ENCODE results near the gene MIF.
"Not testable (repeated sequence)": the region's sequence is repeated elsewhere in the genome, so short reads cannot be mapped to it uniquely, and the experiment has no call there.

MIF gene

GRCh38 chr22:23893945-23894709, at the start of gene MIF:
TSS of gene MIF (plus strand) at chr22:23894383. CDS start at chr22:23894475, 92 bp downstream.
- DNase-seq (ENCODE audit: low read depth in 3 of 3), result peak; percentile 91 to 97 (median 96)

GRCh38 chr22:23844739-23845202, 49.4 kb upstream of the MIF start:
- DNase-seq (ENCODE audit: low read depth in 3 of 3), result no peak

- DNase-seq (ENCODE audit: low read depth in 3 of 3), result no peak
Observed at GRCh38 chr22:23845265-23846080, 48.7 kb upstream of the MIF start.

GRCh38 chr22:23846081-23846469, 48.1 kb upstream of the MIF start:
- no peak for DNase-seq (ENCODE audit: low read depth in 3 of 3)

GRCh38 chr22:23847310-23847920, 46.8 kb upstream of the MIF start:
- no peak for DNase-seq (ENCODE audit: low read depth in 3 of 3)

GRCh38 chr22:23847991-23848864, 46.0 kb upstream of the MIF start:
- DNase-seq (ENCODE audit: low read depth in 3 of 3), result no peak

GRCh38 chr22:23849009-23850006, 44.9 kb upstream of the MIF start:
- peak; percentile 70 to 83 (median 72) for DNase-seq (ENCODE audit: low read depth in 3 of 3)

- DNase-seq (ENCODE audit: low read depth in 3 of 3), result no peak
Observed at GRCh38 chr22:23850136-23850611, 44.0 kb upstream of the MIF start.

- DNase-seq (ENCODE audit: low read depth in 3 of 3), result no peak
Observed at GRCh38 chr22:23856721-23857605, 37.2 kb upstream of the MIF start.

GRCh38 chr22:23857606-23858483, 36.3 kb upstream of the MIF start, which contains the start of gene SLC2A11:
TSS of gene SLC2A11 (plus strand) at chr22:23857875. CDS start at chr22:23858000, 125 bp downstream.
- DNase-seq (ENCODE audit: low read depth in 3 of 3), result peak; percentile 78 to 86 (median 83)

- no peak for DNase-seq (ENCODE audit: low read depth in 3 of 3)
Observed at GRCh38 chr22:23858484-23858815, 35.7 kb upstream of the MIF start.

GRCh38 chr22:23859201-23859600, 35.0 kb upstream of the MIF start:
- DNase-seq (ENCODE audit: low read depth in 3 of 3), result no peak

GRCh38 chr22:23860187-23860586, 34.0 kb upstream of the MIF start:
- not testable (repeated sequence) for DNase-seq (ENCODE audit: low read depth in 3 of 3)

- no peak for DNase-seq (ENCODE audit: low read depth in 3 of 3)
Observed at GRCh38 chr22:23862103-23862502, 32.1 kb upstream of the MIF start.

- not testable (repeated sequence) for DNase-seq (ENCODE audit: low read depth in 3 of 3)
Observed at GRCh38 chr22:23864499-23865154, 29.6 kb upstream of the MIF start.

- DNase-seq (ENCODE audit: low read depth in 3 of 3), result no peak
Observed at GRCh38 chr22:23868580-23868979, 25.6 kb upstream of the MIF start.

- DNase-seq (ENCODE audit: low read depth in 3 of 3), result no peak
Observed at GRCh38 chr22:23874871-23875270, 19.3 kb upstream of the MIF start.

Data from stimulated activated CD4-positive, alpha-beta T cell treated with anti-CD3 and anti-CD28 coated beads, TNF-alpha, amount 100 ng/mL, for 4 hours (primary cell).